Heart left ventricle (tissue), 13 donors: ENCODE results near the gene KLHL2.

Experiments
- POLR2A ChIP-seq, 2 donors: fragments of 450-650 bp; IDR thresholded peaks; one replicate each; pipeline ENCODE4 v1.6.1; 2017; ENCODE audit warnings: antibody characterized with exemption in 2 of 2, mild to moderate bottlenecking in 2 of 2, moderate library complexity in 2 of 2
- TF ChIP-seq, protein P1 (sequence below), 12 donors: fragments of 200-600 bp; sonication (generic) in 4 of 12; IDR thresholded peaks; one replicate each; pipeline versions ENCODE4 v1.5.0 to v1.8.0; 2018 to 2022; ENCODE audit warnings: antibody characterized with exemption in 12 of 12, mild to moderate bottlenecking in 5 of 12
- donor health status: ischemic (EF 13 %, LVEDD 7.1; RV severe dilation, severe dysfunction).
- donor health status: DM: no; HTN: yes; CAD: no.
- donor health status: DM: no; HTN: no; CAD: no.
- donor health status: ischemic (EF 25% LVEDD 6.9; RV normal size, moderate dysfunction).
- donor health status: ischemic (EF 25% LVEDD 5.7; RV mildly dilated, moderate dysfunction).
- donor health status: ischemic (EF 35%, LVEDD 5.7; RV mildly dilated, moderate dysfunction).
- donor health status: nonischemic (EF 11% LVEDD 7.7; RV severe dilation, severe dysfunction).
- donor health status: DM: yes; HTN: yes; CAD: no.
- donor health status: PGD.
- donor health status: ischemic (EF 29% LVEDD 5.4; RV normal size, mild dysfunction).
- donor health status: nonischemic (EF 23%, LVEDD 6.1; RV moderate dilation, normal function).

DNA sequence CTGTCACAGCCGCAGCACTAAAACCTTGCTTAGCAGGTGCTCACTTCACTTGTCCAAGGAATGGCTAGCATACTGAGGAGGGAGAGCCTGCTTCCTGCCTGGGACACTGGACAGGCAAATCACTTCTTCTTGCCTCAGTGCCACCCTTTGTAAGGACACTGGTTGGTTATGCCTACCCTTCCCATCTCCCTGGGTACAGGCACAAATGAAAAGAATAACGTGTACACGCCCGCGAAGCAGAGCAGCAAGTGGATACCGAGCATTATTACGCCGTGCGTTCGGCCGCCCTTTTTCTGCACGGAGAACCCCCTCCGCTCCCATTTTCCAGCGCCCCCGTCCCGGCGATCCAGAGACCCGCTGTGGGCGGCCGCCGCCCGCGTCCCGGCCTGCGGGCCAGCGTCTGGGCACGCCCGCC lies 338 bp upstream of the KLHL2 start:
- TF ChIP-seq POLR2A (IDR thresholded peaks at IDR 0.05) = no peak
- TF ChIP-seq, protein P1, sequence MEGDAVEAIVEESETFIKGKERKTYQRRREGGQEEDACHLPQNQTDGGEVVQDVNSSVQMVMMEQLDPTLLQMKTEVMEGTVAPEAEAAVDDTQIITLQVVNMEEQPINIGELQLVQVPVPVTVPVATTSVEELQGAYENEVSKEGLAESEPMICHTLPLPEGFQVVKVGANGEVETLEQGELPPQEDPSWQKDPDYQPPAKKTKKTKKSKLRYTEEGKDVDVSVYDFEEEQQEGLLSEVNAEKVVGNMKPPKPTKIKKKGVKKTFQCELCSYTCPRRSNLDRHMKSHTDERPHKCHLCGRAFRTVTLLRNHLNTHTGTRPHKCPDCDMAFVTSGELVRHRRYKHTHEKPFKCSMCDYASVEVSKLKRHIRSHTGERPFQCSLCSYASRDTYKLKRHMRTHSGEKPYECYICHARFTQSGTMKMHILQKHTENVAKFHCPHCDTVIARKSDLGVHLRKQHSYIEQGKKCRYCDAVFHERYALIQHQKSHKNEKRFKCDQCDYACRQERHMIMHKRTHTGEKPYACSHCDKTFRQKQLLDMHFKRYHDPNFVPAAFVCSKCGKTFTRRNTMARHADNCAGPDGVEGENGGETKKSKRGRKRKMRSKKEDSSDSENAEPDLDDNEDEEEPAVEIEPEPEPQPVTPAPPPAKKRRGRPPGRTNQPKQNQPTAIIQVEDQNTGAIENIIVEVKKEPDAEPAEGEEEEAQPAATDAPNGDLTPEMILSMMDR (IDR thresholded peaks at IDR 0.05) = no peak
